Renal cortical epithelial cell (primary cell): ENCODE results near the gene F13B. TPM values are rescaled to one million over a fixed set of nuclear protein-coding genes. Genes with fewer than 3 reads are reported as not detected.

Source experiments
- total RNA-seq: library from RNA; depleted of rRNA; stranded (reverse); fragments of >200 nt; gene quantifications from 2 replicates; pipeline ENCODE4 v1.2.3, GENCODE V29; 2014

The F13B gene
- total RNA-seq, 1 donor from 2014 or later: not detected

Other genes with a start within 250 kb of the F13B start
- gene CFHR1, start 247.5 kb downstream of the F13B start, total RNA-seq: not detected in 2 replicates
- not detected in 2 replicates for gene CFHR4, start 179.2 kb downstream of the F13B start, total RNA-seq
- gene CFHR2, start 123.5 kb downstream of the F13B start, total RNA-seq: not detected in 2 replicates
- not detected in 2 replicates for gene CFHR5, start 89.7 kb downstream of the F13B start, total RNA-seq
- gene ASPM, start 79.4 kb upstream of the F13B start, total RNA-seq: 2.5 and 12.3 TPM in 2 replicates
- 16.8 and 18.9 TPM in 2 replicates for gene ZBTB41, start 134.0 kb upstream of the F13B start, total RNA-seq
- 0.25 TPM in 1 of 2 replicates, not detected in the other for gene CRB1, start 201.0 kb upstream of the F13B start, total RNA-seq